BLaER1 (cell line): ENCODE data around the gene SERINC3.

Experiments
- H3K27ac ChIP-seq: shearing (Covaris generic); formaldehyde crosslinking; 2 replicates; pipeline ENCODE4 v1.8.1; 2022
- H3K27me3 ChIP-seq: shearing (Covaris generic); formaldehyde crosslinking; 2 replicates; pipeline ENCODE4 v1.8.1; 2022
- H3K36me3 ChIP-seq: shearing (Covaris generic); formaldehyde crosslinking; 2 replicates; pipeline ENCODE4 v1.8.1; 2022
- H3K4me1 ChIP-seq: shearing (Covaris generic); formaldehyde crosslinking; 2 replicates; pipeline ENCODE4 v1.8.1; 2022
- H3K4me2 ChIP-seq: shearing (Covaris generic); formaldehyde crosslinking; 2 replicates; pipeline ENCODE4 v1.8.1; 2022
- H3K4me3 ChIP-seq: shearing (Covaris generic); formaldehyde crosslinking; 2 replicates; pipeline ENCODE4 v1.8.1; 2022
- H3K9ac ChIP-seq: shearing (Covaris generic); formaldehyde crosslinking; 2 replicates; pipeline ENCODE4 v1.8.1; 2022
- H3K9me3 ChIP-seq: shearing (Covaris generic); formaldehyde crosslinking; 2 replicates; pipeline ENCODE4 v1.8.1; 2022
- H4K20me1 ChIP-seq: shearing (Covaris generic); formaldehyde crosslinking; 2 replicates; pipeline ENCODE4 v1.8.1; 2022
- Cebpa-rat ChIP-seq: shearing (Covaris generic); IDR thresholded peaks from 2 replicates; pipeline ENCODE4 v1.8.1; 2022

SERINC3 gene

DNA sequence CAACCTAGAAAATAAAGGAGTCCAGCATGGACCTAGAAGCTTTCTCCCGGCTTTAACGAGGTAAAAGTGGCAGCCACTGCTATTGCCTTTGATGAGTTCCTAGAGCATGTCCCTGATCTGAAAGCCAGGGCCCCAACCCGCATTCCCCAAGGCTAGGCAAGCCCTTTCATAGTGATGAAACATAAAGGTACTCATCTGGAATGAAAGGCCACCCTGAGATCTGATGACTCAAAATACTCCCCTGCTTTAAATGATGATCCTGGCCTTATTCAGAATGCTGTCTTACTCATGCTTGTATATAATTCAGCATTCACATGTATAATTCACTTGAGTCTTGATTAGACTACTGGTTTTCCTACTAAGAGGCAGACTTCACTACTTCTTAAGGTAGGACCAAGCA, 24.9 kb downstream of the SERINC3 start:
- H3K9ac ChIP-seq, result no peak overlapping the region
- no peak overlapping the region for H3K4me2 ChIP-seq
- H3K9me3 ChIP-seq, result no peaks in the 10 kb centered on the region
- no peaks in the 10 kb centered on the region for H3K27me3 ChIP-seq
- peaks cover 100% of the 10 kb centered on the region for H3K36me3 ChIP-seq
- no peak for TF ChIP-seq Cebpa-rat
- H3K4me1 ChIP-seq, result peaks cover 15% of the 10 kb centered on the region; the same call in 1 of the 2 replicates
- H4K20me1 ChIP-seq, result peaks cover 46% of the 10 kb centered on the region
- H3K27ac ChIP-seq, result no peak overlapping the region
- H3K4me3 ChIP-seq, result no peak overlapping the region

GRCh38 chr20:44495802-44496481, 25.9 kb downstream of the SERINC3 start:
- no peaks in the 10 kb centered on the region for H3K27me3 ChIP-seq
- no peak overlapping the region for H3K27ac ChIP-seq
- peaks cover 100% of the 10 kb centered on the region for H3K36me3 ChIP-seq
- H3K4me3 ChIP-seq, result no peak overlapping the region
- no peak overlapping the region for H3K4me2 ChIP-seq
- peaks cover 47% of the 10 kb centered on the region for H4K20me1 ChIP-seq
- H3K9me3 ChIP-seq, result no peaks in the 10 kb centered on the region
- no peak overlapping the region for H3K9ac ChIP-seq
- H3K4me1 ChIP-seq, result peaks cover 15% of the 10 kb centered on the region; the same call in 1 of the 2 replicates
- TF ChIP-seq Cebpa-rat, result no peak

DNA sequence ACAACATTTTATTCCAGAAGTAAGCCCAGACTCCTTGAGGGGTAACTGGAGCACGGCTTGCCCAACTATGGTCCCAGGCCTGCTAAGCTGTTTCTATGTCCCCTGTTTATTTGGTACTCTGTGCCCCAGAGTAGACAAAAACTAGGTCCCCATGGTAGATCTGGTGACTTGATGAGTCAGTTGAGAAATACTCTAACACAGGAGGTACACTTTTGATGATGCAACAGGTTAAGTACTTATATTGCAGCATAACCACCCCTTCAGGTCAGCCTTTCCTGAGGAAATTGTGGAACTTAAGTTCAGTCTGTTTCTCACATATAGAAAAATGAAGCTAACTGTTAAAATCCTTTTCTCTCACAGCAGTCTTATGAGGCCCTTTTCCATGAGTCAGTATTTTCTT, 26.6 kb downstream of the SERINC3 start:
- no peak overlapping the region for H3K27ac ChIP-seq
- no peak overlapping the region for H3K4me2 ChIP-seq
- peaks cover 47% of the 10 kb centered on the region for H4K20me1 ChIP-seq
- H3K27me3 ChIP-seq, result no peaks in the 10 kb centered on the region
- H3K4me1 ChIP-seq, result peaks cover 15% of the 10 kb centered on the region; the same call in 1 of the 2 replicates
- no peak overlapping the region for H3K4me3 ChIP-seq
- H3K36me3 ChIP-seq, result peaks cover 99% of the 10 kb centered on the region
- H3K9ac ChIP-seq, result no peak overlapping the region
- no peaks in the 10 kb centered on the region for H3K9me3 ChIP-seq
- no peak for TF ChIP-seq Cebpa-rat

DNA sequence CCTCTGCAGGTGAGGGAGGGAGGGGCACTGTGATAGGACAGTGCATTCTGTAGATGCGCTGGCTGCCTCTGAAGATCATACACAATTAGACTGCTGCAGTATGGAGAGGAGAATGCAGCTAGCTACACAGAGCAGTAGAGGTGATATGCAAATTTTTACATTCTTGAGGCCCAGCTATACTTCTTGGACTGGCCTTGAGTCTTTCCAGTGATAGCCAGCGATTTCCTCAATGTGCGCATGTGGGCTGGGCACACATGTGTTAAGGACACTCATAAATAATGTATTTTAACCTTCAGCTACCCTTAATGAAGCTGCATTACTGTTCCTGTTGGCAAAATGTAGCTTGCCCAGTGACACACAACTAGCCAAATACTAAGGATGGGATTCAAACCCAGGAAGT, 27.2 kb downstream of the SERINC3 start:
- no peak overlapping the region for H3K4me2 ChIP-seq
- no peak overlapping the region for H3K4me3 ChIP-seq
- H3K9ac ChIP-seq, result no peak overlapping the region
- TF ChIP-seq Cebpa-rat, result no peak
- peaks cover 15% of the 10 kb centered on the region; the same call in 1 of the 2 replicates for H3K4me1 ChIP-seq
- peaks cover 46% of the 10 kb centered on the region for H4K20me1 ChIP-seq
- H3K9me3 ChIP-seq, result no peaks in the 10 kb centered on the region
- H3K27ac ChIP-seq, result no peak overlapping the region
- no peaks in the 10 kb centered on the region for H3K27me3 ChIP-seq
- H3K36me3 ChIP-seq, result peaks cover 99% of the 10 kb centered on the region

- no peak overlapping the region for H3K4me3 ChIP-seq
- no peak overlapping the region for H3K27ac ChIP-seq
- peaks cover 99% of the 10 kb centered on the region for H3K36me3 ChIP-seq
- peaks cover 15% of the 10 kb centered on the region; the same call in 1 of the 2 replicates for H3K4me1 ChIP-seq
- H3K9ac ChIP-seq, result no peak overlapping the region
- TF ChIP-seq Cebpa-rat, result no peak
- H3K9me3 ChIP-seq, result no peaks in the 10 kb centered on the region
- H4K20me1 ChIP-seq, result peaks cover 42% of the 10 kb centered on the region
- H3K27me3 ChIP-seq, result no peaks in the 10 kb centered on the region
- no peak overlapping the region for H3K4me2 ChIP-seq
These were observed 27.6 kb downstream of the SERINC3 start for GRCh38 chr20:44494266-44494665.

DNA sequence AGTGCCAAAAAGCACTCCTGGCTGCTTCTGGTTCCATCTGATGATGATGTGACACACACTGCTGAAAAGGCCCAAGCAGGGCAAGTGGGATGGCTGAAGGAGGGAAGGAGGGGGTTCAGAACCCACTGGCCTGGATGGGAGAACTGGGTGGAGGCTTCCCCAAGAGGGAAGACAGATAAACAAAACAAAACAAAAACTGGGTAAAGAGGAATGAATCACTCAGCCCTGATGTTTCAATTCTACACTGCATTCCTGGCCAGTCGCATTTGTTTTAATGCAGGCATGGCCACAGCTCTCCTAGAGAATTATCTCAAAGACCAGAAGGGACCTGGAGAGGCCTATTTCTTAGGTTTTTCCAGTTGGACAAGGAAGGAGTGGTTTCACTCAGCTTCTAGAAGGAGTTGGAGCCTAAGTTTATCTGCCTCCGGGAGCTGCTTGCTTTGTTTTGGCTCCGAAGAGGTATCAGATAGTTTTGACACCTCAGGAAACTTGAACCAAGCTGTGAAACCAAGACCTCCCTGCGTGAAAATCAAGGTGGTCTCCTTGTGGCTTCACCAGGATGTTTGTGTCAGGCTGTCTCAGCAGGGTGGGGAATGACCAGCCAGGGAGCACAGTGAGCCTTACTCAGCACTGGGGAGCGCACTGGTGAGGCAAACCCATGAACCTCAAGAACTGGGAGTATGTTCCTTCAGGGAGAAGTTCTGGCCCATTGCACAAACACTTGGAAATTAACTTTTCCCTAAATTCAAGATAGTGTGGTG, 30.1 kb downstream of the SERINC3 start:
- Histone ChIP-seq H4K20me1 (peaks cover 38% of the 10 kb centered on the region), H3K36me3 (peaks cover 99% of the 10 kb centered on the region), H3K4me2 (no peak overlapping the region), H3K4me1 (peaks cover 2% of the 10 kb centered on the region; the same call in 1 of the 2 replicates), H3K9ac (no peak overlapping the region), H3K27ac (no peak overlapping the region), H3K9me3 (no peaks in the 10 kb centered on the region), H3K4me3 (no peak overlapping the region), H3K27me3 (no peaks in the 10 kb centered on the region)
- no peak for TF ChIP-seq Cebpa-rat

DNA sequence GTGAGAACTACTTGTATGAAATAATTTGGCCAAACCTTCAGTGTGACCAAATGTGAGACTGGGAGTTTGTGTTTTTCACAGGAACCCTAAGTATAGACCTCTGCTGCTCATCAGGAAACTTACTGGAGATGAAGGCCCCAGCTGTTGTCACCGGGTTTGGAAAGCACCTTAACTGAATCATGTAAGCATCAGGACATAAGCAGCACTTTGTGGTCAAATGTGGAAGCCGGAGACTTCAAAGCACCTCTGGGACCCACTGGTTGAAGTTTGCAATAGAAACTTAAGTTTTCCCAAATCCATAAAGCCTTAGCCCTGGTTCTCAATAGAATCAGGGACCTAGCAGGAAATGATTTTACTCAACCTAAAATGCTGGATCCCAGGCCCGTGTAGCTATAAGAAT, 31.9 kb downstream of the SERINC3 start:
- Histone ChIP-seq H3K4me3 (no peak overlapping the region), H3K9ac (no peak overlapping the region), H3K36me3 (peaks cover 99% of the 10 kb centered on the region), H3K9me3 (no peaks in the 10 kb centered on the region), H3K27ac (no peak overlapping the region), H3K4me1 (no peaks in the 10 kb centered on the region), H3K4me2 (no peak overlapping the region), H4K20me1 (peaks cover 31% of the 10 kb centered on the region), H3K27me3 (no peaks in the 10 kb centered on the region)
- TF ChIP-seq Cebpa-rat, result no peak

DNA sequence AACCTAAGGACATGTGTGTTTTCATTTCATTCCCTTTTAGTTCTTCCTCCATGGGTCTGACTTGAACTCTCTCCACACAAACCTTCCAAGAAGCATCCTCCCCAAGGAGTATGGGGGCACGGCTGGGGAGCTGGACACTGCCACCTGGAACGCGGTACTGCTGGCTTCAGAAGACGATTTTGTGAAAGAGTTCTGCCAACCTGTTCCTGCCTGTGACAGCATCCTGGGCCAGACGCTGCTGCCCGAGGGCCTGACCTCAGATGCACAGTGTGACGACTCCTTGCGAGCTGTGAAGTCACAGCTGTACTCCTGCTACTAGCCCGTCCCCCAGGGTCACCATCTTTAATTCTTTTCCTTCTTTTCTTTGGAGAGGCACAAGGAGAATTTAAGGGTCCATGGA, 32.6 kb downstream of the SERINC3 start:
- Histone ChIP-seq H3K9ac (no peak overlapping the region), H3K27me3 (no peaks in the 10 kb centered on the region), H3K4me1 (no peaks in the 10 kb centered on the region), H3K27ac (no peak overlapping the region), H3K4me3 (no peak overlapping the region), H3K9me3 (no peaks in the 10 kb centered on the region), H3K4me2 (no peak overlapping the region), H3K36me3 (peaks cover 99% of the 10 kb centered on the region), H4K20me1 (peaks cover 25% of the 10 kb centered on the region)
- TF ChIP-seq Cebpa-rat, result no peak

DNA sequence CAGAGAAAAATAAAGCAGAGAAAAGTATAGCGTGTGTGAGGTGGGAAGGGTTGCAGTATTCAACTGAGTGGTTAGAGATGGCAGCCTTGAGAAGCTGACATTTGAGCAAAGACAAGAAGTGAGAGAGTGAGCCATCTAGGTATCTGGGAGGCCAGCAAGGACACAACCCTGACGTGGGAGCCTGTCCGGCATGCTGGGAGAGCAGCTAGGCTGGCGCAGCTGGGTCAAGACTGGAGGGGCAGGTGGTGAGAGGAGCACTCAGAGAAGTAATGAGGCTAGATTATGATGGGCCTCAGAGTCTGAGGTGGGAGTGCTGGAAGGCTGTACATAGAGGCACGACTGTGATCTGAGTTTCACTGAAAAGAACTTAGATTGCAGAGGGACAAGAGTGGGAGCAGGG, 33.3 kb downstream of the SERINC3 start:
- Histone ChIP-seq H3K27me3 (no peaks in the 10 kb centered on the region), H3K4me3 (no peak overlapping the region), H3K4me2 (no peak overlapping the region), H4K20me1 (peaks cover 19% of the 10 kb centered on the region), H3K4me1 (no peaks in the 10 kb centered on the region), H3K36me3 (peaks cover 98% of the 10 kb centered on the region), H3K9me3 (no peaks in the 10 kb centered on the region), H3K9ac (no peak overlapping the region), H3K27ac (no peak overlapping the region)
- TF ChIP-seq Cebpa-rat, result no peak

- TF ChIP-seq Cebpa-rat, result no peak
- no peaks in the 10 kb centered on the region for H3K27me3 ChIP-seq
- peaks cover 16% of the 10 kb centered on the region; the same call in 1 of the 2 replicates for H4K20me1 ChIP-seq
- peaks cover 95% of the 10 kb centered on the region for H3K36me3 ChIP-seq
- H3K27ac ChIP-seq, result no peak overlapping the region
- H3K9ac ChIP-seq, result no peak overlapping the region
- peaks cover under 1% of the 10 kb centered on the region; the same call in 1 of the 2 replicates for H3K4me1 ChIP-seq
- no peaks in the 10 kb centered on the region for H3K9me3 ChIP-seq
- no peak overlapping the region for H3K4me3 ChIP-seq
- no peak overlapping the region for H3K4me2 ChIP-seq
These were observed 36.1 kb downstream of the SERINC3 start for GRCh38 chr20:44485830-44486198.
